Left ventricle myocardium superior (tissue), 1 donor: ENCODE measurements around the gene ZFYVE28. TPM values are rescaled to one million over a fixed set of nuclear protein-coding genes. Genes with fewer than 3 reads are reported as not detected.
"Not testable (repeated sequence)": the region's sequence is repeated elsewhere in the genome, so short reads cannot be mapped to it uniquely, and the experiment has no call there.

Source experiments
- ATAC-seq: fragments of 200-7000 bp; cut with Tn5 transposase; one replicate; pipeline ENCODE4 v1.9.1; 2020; ENCODE audit warnings: mild to moderate bottlenecking, moderate library complexity
- DNase-seq: peaks from one replicate; pipeline ENCODE4 v3.0.0-alpha.2; 2020
- intact Hi-C: fragments of 100-400 bp; cut with micrococcal nuclease; formaldehyde crosslinking; loops from one replicate; pipeline ENCODE4 v1.11.0; 2022
- long read RNA-seq: library from polyadenylated mRNA; unstranded; transcript quantifications from one replicate; pipeline ENCODE4 v2.0.0, GENCODE V29; 2021
- total RNA-seq: library from RNA; stranded (reverse); fragmentation: NEBNext Ultra II Directional; extraction: Animal tissue kit (Norgen Biotek cat#: 25700); gene quantifications from one replicate; pipeline ENCODE4 v1.2.1, GENCODE V29; 2021
- donor health status: DM: no; HTN: yes; CAD: no; lungs with severe emphysema.

The ZFYVE28 gene
- total RNA-seq, result 5.6 TPM
- long read RNA-seq, full-length matches to known transcripts, result 3 of 18 reads
- long read RNA-seq, partial matches to known transcripts, result 1 of 18 reads
- long read RNA-seq, other reads (novel, unspliced or antisense), result 14 of 18 reads

DNA sequence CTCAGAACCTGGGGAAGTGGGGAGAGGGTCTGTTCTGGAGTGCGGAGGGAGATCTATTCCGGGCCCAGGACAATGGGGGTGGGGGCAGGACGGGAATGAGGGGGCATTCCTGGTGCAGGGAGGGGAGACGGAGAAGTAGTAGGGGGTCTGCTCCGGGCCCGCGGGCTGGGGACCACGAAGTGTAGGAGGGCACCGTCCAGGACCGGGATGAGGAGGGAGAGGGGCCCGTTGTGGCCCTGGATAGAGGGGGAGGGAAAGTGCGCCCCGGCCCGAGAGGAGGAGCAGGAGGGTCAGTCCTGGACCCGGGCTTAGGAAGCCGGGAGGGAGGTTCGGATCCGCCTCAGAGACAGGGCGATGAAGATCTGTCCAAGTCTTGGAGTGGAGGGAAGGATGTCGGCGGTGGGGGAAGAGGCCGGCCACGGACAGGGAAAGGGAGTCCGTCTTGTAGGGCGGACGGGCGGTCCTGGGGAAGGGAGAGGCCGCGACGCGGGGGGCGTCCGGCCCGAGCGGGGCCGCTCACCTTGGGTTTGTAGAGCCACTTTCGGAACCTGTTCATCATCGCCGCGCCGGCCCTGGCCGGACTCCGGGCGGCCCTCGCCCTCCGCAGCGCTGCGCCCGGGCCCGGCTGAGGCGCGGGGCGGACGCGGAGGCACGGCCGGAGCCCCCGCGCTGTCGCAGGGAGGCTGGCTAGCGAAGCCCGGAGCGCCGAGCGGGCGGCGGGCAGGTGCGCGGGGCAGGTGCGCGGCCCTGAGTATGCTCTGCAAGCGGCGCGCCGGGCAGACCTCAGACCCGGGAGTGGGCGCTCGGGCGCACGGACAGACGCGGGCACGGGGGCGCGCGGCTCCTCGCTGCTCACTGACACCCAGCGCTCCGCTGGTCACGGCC lies at the start of gene ZFYVE28:
Gene ZFYVE28 (minus strand): TSS at position 881 of the 885 bp plus-strand sequence. CDS start 322 bp downstream, at position 559.
- intact Hi-C loops, result no loop called here
- DNase-seq (no peak), ATAC-seq (no peak)

DNA sequence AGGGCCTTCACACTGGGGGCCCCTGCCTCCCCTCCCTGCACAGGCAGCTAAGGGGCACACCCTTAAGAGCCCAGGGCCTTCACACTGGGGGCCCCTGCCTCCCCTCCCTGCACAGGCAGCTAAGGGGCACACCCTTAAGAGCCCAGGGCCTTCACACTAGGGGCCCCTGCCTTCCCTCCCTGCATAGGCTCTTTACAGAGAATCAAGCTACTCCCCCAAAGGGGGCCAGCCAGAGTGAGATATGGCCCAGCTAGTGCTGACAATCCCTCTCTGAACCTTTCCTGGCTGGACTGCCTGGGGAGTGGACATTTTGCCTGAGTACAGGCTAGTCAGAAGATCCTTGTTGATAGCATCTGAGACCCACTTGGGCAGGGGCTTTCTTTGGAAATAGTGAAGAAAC lies 47.1 kb upstream of the ZFYVE28 start:
- not testable (repeated sequence) for DNase-seq, ATAC-seq
- intact Hi-C loops, result loop anchor here (10.0 kb wide), 1 partner anchor 241 kb away; no protein-coding TSS in a partner anchor

DNA sequence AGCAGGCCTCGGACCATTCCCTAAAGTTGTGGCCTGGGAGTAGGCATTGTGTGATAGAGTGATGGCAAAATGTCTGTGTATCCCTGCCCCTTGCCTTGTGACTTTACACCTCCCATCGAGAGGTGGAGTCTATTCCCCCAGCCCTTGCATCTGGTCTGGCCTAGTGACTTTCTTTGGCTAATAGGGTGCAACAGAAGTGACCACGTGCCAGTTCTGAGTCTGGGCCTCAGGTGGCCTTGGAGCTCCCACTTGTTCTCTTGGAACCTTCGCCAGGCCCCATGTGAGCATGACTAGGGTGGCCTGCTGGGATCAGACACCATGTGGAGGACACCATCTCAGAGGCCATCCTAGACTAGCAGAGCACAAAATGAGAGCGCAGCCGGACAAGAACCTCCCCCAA lies 46.6 kb upstream of the ZFYVE28 start:
- DNase-seq (no peak), ATAC-seq (no peak)
- intact Hi-C loops, result loop anchor here (10.0 kb wide), 1 partner anchor 240 kb away; no protein-coding TSS in a partner anchor

DNA sequence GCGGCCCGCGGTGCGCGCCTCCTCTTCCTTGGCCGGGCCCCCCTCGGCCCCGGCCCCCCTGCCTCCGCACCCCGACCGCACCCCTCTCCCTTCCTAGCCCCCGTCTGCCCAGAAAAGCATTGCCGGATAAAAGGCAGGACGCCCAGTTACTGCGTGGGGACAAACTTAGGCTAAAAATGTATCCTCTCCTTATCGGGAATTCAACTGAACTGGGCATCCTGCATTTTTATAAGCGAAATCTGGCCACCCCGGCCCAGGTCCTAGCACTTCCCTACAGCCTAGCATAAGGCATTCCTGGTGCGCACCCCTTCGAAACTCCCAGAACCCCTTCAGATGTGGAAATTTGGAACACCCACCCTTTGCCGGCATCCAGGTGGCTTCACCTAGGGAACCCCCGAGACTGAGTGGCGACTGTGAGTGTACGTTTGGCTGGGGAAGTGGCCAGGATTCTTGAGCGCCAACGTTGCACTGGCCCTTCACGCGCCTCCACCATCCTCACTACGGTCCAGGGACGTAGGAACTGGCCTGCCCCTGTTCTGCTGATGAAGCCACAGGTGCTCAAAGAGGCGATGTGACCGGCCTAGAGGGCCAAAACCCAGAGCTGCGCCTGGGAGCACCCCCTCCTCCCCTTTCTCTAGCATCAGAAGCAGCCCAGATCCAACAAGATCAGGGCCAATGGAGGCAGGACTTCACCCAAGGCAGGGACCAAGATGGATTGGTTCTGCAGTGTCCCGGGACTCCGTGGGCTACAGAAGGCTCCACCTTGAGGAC lies 44.7 kb upstream of the ZFYVE28 start:
- intact Hi-C loops, result loop anchor here (10.0 kb wide), 1 partner anchor 238 kb away; no protein-coding TSS in a partner anchor
- no peak for ATAC-seq

DNA sequence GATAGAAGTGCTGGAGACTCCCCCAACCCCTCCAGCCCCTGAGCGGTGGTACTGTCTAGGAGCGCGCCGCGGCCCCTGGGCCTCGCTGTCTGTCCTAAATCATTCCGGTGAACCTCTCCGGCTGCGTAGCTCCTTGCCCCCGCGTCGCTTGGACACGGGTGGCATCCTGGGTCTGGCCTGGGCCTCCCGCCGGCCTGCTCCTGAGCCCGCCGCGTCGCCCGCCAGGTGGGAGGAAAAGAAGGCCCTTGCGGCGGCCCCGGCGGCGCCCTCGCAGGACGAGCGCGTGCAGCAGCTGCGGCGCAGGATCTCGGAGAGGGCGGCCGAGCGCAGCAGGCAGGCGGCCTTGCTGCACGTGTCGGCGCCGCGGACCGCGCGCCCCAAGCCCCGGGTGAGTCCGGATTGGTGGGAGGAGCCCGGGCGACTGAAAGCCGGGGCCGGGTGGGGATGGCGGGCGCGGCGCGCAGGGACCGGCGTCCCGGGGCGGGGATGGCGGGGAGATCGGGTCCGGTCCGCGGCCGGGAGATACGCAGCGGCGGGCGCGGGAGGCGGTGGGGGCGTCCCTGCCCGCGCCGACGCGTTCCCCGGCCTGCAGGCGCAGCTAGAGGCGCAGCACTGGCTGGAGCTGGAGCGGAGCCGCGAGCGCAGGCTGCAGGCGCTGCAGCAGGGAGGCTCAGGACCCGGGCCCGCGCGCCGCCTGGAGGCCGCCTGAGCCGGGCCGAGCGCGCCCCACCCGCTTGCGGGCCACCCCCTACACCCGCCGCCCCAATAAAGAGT lies 44.0 kb upstream of the ZFYVE28 start:
- DNase-seq, result peak; percentile 86
- intact Hi-C loops, result loop anchor here (10.0 kb wide), 1 partner anchor 238 kb away; no protein-coding TSS in a partner anchor
- ATAC-seq, result peak; percentile 97

More for the DNA sequence above, 44.7 kb upstream of the ZFYVE28 start:
- no peak for DNase-seq

DNA sequence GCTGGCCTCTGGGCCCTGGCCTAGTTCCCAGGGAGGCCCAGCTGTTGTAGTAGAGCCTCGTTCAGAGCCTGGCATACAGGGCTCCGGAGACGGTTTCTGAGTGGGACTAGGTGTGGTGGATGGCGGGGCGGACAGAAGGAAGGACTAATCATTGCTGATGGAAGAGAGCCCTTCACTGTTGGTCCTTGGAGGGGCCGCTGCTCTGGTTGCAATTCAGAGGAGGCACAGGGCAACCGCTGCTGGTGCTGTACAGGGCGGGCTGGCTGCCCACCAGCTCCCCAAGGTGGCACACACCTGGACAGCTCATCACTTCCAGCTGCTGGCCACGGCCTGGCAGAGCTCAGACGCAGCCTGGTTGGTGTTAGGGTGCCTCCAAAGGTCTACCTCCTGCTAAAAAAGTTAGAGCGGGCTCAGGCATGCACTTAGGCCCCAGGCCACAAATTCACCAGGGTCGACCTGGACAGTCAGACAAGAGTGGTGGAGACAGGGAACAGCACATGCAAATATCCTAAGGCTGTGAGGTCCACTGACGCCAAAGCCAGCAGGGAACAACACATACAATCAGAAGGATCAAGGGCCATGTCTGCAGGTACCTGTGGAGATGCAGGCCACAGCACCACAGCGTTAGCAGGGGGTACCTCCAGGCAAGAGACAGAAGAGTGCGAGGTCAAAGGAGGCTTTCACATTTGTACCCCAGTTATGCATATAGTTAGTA lies 43.0 kb upstream of the ZFYVE28 start:
- DNase-seq (no peak), ATAC-seq (no peak)
- intact Hi-C loops, result loop anchor here (10.0 kb wide), 1 partner anchor 237 kb away; no protein-coding TSS in a partner anchor

DNA sequence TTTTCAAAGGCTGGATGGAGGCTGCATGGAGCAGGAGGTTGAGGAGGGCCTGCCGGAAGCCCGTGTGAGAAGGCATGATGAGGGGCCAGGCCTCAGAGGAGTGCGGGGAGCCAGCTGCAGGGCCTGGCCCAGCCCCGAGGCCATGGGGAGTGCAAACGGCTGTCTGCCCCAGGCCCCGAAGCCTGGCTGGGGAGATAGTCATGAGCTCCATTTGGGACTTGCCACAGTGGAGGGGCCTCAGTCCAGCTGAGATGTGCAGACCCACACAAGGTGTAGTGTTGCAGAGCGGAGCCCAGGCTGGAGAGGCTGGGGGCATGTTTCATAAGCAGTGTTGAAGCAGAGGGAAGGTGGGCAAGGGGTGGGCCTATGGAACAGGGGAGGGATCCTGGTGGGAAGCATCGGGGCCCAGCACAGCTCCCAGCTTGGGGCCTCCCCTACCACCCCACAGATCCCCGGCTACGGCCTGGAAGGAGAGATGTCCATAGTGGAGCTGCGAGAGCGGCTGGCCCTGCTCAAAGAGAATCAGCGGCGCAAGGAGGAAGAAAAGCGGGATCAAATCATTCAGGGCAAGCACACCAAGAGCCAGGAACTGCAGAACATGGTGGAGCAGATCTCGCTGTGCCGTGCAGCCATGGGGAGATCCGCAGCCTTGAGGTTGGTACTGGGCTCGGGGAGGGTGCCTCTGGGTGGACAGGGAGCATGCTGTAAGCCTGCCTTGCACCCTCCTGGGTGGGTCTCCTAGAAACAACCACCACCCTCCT lies 41.3 kb upstream of the ZFYVE28 start:
- ATAC-seq (no peak), DNase-seq (no peak)
- intact Hi-C loops, result loop anchor here (10.0 kb wide), 2 partner anchors 235 to 535 kb away; no protein-coding TSS in a partner anchor

DNA sequence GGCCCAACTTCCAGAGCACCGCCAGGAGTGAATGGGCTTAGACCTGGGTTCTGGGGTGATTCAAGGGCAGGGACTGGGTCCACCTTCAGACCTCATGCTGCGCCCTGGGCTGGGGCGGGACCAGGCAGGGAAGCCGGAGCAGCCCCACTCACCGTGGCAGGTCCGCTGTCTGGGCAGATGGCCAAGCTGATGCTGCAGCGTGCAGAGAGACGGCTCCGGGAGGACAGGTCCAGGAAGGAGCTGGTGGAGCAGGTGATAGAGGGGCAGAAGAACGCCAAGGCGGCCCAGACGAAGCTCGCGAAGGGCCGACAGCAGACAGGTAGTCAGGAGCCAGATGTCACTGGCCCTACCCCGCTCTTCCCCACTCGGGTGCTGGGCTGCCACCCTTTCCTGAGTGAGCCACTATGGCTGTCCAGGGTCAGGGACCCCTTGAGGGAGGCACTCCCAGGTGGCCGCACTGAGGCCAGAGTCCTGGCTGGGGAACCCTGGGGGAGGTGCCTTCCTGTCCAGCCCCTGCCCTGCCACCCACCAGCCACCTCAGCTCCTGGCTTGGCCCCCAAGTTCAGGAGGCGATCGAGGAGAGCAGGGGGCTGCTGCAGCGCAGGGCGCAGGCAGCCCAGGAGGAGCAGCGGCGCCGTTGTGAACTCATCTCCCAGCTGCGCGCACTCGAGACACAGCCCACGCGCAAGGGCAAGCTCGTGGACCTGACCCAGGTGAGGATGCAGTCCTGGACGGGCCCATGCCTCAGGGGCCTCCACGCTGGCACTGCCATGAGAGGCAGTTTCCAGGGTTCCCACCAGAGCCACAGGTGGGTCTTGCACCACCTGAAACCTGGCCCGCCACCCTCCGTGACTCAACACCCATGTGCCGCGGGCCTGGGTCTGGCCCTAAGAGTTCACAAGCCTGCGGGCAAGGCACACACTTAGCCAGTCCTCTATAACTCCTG lies 40.4 kb upstream of the ZFYVE28 start:
- ATAC-seq (no peak), DNase-seq (no peak)
- intact Hi-C loops, result loop anchor here (10.0 kb wide), 1 partner anchor 534 kb away; no protein-coding TSS in a partner anchor

DNA sequence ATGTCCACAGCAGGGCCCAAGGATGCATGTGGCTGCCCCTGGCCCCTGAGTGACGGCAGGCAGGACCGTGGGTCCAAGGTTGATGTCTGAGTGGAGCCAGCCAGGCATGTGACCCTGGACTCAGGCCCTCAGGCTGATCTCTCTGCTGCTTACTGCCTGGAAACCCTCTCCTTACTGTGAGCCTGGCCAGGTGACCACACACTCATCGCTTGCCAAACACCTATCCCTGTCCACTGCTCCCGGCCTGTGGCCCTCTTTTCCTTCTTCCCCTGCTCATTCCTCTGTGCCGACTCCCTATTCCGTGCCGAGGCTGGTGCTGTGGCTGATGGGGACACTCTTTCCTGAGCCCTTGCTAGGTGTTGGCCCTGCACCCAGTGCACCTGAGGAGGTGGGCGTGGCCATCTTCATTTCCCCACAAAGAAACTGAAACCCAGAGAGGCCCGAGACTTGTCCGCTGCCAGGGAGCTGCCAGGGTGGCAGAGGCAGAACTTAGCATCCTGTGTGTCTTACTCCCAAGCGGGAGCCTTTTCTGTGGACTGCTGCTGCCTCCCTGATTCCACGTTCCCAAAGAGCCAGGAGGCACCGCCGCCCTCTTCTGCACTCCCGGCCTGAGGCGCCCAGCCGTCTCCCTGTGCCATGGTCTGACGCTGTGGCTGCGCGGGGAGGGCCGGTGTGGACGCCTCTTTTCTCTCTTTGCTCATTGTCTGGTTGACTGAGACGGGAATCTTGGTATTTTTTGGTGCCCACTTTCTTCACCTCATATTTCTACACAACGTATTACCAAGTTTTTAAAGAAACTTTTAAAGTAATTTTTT lies 39.2 kb upstream of the ZFYVE28 start:
- DNase-seq, result no peak
- no peak for ATAC-seq
- intact Hi-C loops, result loop anchor here (10.0 kb wide), 1 partner anchor 533 kb away; no protein-coding TSS in a partner anchor

DNA sequence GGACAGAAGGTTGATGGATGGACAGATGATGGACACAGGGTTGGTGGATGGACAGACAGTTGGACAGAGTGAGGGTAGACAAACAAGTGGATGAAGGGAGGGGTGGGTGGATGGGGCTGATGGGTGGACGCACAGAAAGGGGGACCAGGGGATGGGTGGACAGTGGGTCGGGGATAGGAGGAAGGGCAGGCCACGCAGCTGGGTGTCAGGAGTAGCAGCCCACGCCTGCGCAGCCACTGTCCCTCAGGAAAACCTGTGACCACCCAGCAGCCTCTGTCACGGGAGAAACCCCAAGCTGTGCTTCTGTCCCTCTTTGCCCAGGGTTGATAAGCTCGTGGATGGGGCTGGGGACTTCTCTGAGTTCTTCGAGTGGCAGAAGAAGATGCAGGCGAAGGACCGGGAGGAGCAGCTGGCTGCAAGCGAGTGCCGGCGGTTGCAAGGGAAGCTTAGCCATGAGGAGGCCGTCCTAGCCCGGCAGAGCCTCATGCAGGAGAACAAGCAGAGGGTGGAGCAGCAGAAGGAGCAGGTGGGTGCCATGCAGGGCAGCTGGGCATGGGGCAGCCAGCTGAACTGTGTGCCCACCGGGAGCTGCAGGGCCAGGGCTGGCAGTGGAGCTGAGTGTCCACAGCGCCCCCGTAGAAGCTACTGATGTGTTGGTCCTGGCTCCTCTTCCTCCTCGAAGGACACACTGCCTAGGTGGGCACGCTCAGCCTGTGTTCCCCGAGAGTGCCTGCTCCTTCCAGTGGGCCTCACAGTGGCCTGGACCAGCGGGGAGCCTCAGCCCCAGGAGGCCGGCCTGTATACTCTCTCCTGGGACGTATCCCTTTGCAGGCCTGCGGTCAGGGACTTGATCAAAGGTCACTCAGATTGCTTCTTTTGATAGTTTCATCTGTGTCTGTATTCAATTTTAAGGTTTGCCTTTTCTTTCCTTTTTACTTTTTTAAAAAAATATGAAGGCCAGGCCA lies 33.7 kb upstream of the ZFYVE28 start:
- no peak for DNase-seq
- intact Hi-C loops, result loop anchor here (10.0 kb wide), 1 partner anchor 527 kb away; no protein-coding TSS in a partner anchor
- ATAC-seq, result no peak

DNA sequence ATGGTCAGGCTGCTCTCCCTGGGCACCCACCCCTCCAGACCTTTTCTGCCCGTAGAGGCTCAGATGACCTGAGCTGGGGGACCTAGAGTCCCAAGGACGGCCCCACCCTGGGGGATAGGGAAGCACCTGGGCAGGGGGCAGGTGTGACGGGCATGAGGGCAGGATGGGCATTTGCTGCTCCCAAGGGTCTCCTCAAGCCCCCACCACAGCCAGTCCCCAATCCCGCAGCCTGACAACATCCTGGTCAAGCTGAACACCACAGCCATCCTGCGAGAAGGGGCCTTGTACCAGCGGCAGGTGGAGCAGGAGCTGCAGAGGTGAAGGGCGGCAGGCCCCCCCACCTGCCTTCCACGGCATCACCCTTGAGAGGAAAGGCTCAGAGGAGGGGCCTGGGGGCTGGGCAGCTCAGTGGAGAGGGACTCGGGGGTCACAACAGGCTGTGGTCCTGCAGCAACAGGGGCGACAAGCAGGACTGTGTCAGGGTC lies 32.6 kb upstream of the ZFYVE28 start:
- intact Hi-C loops, result loop anchor here (10.0 kb wide), 1 partner anchor 526 kb away; no protein-coding TSS in a partner anchor
- ATAC-seq (no peak), DNase-seq (no peak)

DNA sequence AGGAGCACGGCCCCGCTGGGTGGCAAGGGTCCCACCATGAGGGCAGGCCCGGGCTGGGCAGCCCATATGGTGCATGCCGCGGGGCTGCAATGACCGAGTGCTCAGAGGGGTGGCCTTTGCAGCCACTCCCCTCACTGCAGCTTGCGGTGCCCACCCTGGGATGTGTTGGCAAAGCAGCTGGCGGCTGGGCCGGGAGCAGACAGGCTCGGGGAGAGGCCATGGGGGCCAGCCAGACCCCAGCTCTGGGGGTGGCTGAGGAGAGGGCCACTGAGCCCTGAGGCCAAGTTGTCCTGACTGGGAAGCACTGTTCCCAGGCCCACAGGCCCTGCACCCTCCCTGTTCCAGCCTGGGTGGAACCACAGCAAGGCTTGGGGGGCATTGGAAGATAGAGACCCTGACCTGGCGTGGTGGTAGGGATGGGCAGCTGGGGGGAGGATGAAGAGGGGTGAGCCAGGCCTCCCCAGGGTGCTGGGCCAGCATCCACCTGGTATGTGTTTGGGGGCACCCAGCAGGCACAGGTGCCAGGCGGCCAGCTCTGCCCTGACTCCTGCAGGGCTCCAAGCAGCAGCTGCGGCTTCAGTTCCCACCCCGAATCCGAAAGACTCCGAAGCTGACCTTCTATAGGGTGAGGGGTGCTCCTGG lies 32.1 kb upstream of the ZFYVE28 start:
- ATAC-seq, result no peak
- DNase-seq, result no peak
- intact Hi-C loops, result loop anchor here (10.0 kb wide), 1 partner anchor 526 kb away; no protein-coding TSS in a partner anchor
